Activated CD8-positive, alpha-beta memory T cell treated with anti-CD3 and anti-CD28 coated beads, Interleukin-2, amount 50 U/mL, for 4 hours (primary cell): Measurements from ENCODE around the gene ZNF326.
A peak's percentile ranks its signal among the peaks of the same experiment; 100 is the strongest.

Experiments
- DNase-seq: peaks from one replicate; pipeline ENCODE4 v3.0.0-alpha.2; 2020

Gene ZNF326

GRCh38 chr1:89994805-89995597, at the start of gene ZNF326:
TSS of gene ZNF326 (plus strand) at chr1:89995110. CDS start at chr1:89995258, 148 bp downstream.
- peak; percentile 94 for DNase-seq

GRCh38 chr1:89945852-89946476, 48.9 kb upstream of the ZNF326 start:
- no peak for DNase-seq

GRCh38 chr1:89946532-89946931, 48.4 kb upstream of the ZNF326 start:
- DNase-seq, result no peak

GRCh38 chr1:89948722-89949345, 46.1 kb upstream of the ZNF326 start:
- DNase-seq, result no peak

GRCh38 chr1:89949991-89950624, 44.8 kb upstream of the ZNF326 start:
- no peak for DNase-seq

- DNase-seq, result no peak
Observed at GRCh38 chr1:89950703-89951102, 44.2 kb upstream of the ZNF326 start.

- no peak for DNase-seq
Observed at GRCh38 chr1:89951766-89952604, 42.9 kb upstream of the ZNF326 start.

- no peak for DNase-seq
Observed at GRCh38 chr1:89952605-89953130, 42.2 kb upstream of the ZNF326 start.

- peak; percentile 27 for DNase-seq
Observed at GRCh38 chr1:89953131-89953626, 41.7 kb upstream of the ZNF326 start.

- DNase-seq, result no peak
Observed at GRCh38 chr1:89953929-89954328, 41.0 kb upstream of the ZNF326 start.

GRCh38 chr1:89954401-89954800, 40.5 kb upstream of the ZNF326 start:
- DNase-seq, result no peak

- no peak for DNase-seq
Observed at GRCh38 chr1:89955311-89956205, 39.4 kb upstream of the ZNF326 start.

- DNase-seq, result no peak
Observed at GRCh38 chr1:89957107-89957506, 37.8 kb upstream of the ZNF326 start.

GRCh38 chr1:89958851-89959654, 35.9 kb upstream of the ZNF326 start:
- no peak for DNase-seq

- no peak for DNase-seq
Observed at GRCh38 chr1:89959719-89960118, 35.2 kb upstream of the ZNF326 start.

GRCh38 chr1:89962024-89962741, 32.7 kb upstream of the ZNF326 start:
- no peak for DNase-seq

GRCh38 chr1:89962742-89963075, 32.2 kb upstream of the ZNF326 start:
- DNase-seq, result no peak

- DNase-seq, result no peak
Observed at GRCh38 chr1:89965193-89965768, 29.6 kb upstream of the ZNF326 start.

GRCh38 chr1:89966656-89967055, 28.3 kb upstream of the ZNF326 start:
- DNase-seq, result no peak
